T-helper 1 cell treated with Interleukin-12 subunit alpha and Interleukin-12 subunit beta and Interleukin-4 antibody, amounts not matched to agents 30 ng/mL and 1 ng/mL, for 36 hours (primary cell): Measurements from ENCODE around the gene AXIN2. TPM values are rescaled to one million over a fixed set of nuclear protein-coding genes. Genes with fewer than 3 reads are reported as not detected.
"Not testable (repeated sequence)": the region's sequence is repeated elsewhere in the genome, so short reads cannot be mapped to it uniquely, and the experiment has no call there.

Experiments used
- intact Hi-C: fragments of 100-400 bp; cut with micrococcal nuclease; formaldehyde crosslinking; loops from one replicate; pipeline ENCODE4 v1.15.1; 2024
- total RNA-seq: library from RNA; stranded (reverse); gene quantifications from 2 replicates; pipeline ENCODE4 v1.2.3, GENCODE V29; 2022

The AXIN2 gene
- total RNA-seq, 1 donor from 2014 or later: 3.0 TPM

DNA sequence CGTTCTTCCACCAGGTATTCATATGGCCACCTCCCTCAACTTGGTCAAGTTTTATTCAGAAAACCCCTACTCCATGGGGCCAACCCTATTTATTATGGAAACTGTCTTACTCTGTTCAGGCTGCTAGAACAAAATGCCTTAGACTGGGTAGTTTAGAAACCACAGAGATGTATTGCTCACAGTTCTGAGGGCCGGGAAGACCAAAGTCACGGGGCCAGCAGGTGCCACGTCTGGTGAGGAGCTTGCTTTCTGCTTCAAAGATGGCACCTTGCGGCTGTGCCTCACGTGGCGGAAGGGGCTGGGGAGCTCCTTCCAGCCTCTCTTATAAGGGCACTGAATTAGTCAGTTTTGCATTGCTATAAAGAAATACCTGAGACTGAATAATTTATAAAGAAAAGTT lies 74.3 kb downstream of the AXIN2 start:
- intact Hi-C loops: no loop called here

DNA sequence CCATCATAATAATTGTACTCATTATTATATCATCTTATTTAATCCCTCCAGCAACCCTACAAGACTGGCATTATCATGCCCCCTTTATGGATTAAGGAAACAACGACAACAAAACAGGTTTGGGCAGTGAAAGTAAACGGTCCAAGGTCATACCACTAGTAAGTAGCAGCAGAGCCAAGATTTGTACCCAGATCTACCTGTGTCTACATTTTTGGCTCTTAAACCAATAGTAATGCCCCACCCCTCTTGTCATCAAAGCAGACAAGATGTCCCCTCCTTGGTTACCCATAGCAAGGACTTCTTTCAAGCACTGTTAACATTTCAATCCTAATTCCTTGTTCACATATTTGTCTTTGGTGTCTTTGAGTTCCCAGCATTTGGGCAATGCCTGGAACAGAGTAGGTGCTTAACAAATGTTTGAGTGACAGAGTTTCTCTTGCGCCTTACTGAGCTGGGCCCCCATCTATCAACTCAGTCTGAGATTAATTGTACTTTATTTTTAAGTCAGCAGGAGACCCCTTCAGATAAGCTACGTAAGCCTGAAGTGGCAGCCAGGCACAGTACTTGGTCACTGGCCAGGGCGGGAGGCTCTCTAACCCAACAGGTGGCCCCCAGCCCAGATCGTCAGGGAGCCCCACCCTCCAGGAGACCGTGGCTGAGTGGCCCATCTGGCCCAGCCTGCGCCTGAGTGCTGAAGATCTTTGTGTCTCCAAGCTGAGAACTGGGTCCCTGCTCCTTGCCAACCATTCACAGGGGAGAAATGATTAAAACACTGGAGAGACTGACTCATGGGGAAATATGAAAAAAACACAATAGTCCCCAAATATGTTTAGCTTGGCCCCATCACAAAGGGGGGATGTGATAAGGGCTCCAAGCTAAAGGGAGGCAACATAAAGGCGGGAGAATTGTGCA lies 75.8 kb downstream of the AXIN2 start:
- intact Hi-C loops: no loop called here

DNA sequence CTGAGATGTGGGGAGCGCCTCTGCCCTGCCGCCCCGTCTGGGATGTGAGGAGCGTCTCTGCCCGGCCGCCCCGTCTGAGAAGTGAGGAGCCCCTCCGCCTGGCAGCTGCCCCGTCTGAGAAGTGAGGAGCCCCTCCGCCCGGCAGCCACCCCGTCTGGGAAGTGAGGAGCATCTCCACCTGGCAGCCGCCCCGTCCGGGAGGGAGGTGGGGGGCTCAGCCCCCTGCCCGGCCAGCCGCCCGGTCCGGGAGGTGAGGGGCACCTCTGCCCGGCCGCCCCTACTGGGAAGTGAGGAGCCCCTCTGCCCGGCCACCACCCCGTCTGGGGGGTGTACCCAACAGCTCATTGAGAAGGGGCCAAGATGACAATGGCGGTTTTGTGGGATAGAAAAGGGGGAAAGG lies 77.0 kb downstream of the AXIN2 start:
- intact Hi-C loops: not testable (repeated sequence)

DNA sequence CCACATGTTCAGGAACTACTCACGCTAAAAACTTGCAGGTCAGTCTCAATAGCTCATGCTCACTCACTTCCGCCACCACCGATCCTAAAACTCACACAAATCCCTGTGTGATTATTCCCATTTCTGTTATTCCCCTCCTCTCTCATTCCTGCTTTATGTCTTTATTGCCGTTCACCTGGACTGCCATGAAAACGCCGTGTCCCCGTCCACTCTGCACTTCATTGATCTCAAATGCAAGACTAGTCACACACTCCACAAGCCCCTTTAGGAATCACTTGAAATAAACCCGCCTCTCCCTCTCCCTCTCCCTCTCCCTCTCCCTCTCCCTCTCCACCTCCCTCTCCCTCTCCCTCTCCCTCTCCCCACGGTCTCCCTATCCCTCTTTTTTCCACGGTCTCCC lies 78.0 kb downstream of the AXIN2 start:
- intact Hi-C loops: no loop called here

DNA sequence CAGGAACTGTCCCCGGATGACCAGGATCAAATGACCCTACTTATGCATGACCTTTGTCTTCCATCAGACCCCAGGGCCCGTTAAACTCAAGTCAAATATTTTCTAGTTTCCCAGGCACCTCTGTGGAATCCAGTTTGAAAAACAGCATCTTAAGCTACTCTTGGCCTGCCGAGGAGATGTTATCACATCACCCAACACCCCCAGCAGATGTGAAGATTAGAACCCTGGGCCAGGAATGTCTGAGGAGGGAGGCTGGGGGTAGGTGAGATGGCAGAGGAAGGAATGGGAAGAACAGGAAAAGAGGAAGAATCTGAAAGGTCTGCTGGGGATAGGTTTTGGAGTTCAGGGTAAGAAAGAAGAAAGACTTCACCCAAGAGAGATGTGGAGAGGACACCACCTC lies 79.2 kb downstream of the AXIN2 start:
- intact Hi-C loops: no loop called here

DNA sequence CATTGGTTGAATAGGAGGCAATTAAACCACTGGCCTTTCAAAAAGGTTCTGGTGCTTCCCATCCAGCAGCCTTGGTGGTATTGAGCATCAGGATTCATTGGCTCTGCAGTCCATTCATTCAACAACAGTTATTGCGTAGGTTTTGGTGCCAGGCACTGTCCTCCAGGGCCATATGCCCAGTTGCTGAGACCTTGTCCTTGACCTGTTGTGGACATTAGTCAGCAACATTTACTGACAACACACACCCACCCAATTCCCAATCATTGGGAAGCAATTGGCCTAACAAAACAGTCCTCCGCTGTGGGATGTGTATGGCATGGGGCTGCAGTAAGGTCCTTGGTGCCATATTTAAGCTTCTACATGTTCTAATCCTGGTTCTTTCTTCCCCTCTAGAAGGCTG lies 82.2 kb downstream of the AXIN2 start:
- intact Hi-C loops: no loop called here
